CD8-positive, alpha-beta memory T cell (primary cell): ENCODE measurements around the gene PRDM16. TPM values are rescaled to one million over a fixed set of nuclear protein-coding genes. Genes with fewer than 3 reads are reported as not detected.

Experiments
- CTCF ChIA-PET: fragments of 350-600 bp; sonication (Branson Sonifier 250); formaldehyde crosslinking; loops from one replicate; lab custom pipeline; 2021; ENCODE audit warnings: antibody characterized with exemption; lab: Charles Lee
- POLR2A ChIA-PET: fragments of 350-600 bp; sonication (Branson Sonifier 250); formaldehyde crosslinking; loops from one replicate; lab custom pipeline; 2021; ENCODE audit warnings: antibody characterized with exemption; lab: Charles Lee
- DNase-seq, 5 donors: peaks; one replicate each; pipeline versions ENCODE4 v3.0.0 to v3.0.0-alpha.2; 2020 to 2022; ENCODE audit warnings: mixed read lengths in 1 of 5
- H3K27ac ChIP-seq: one replicate; pipeline ENCODE4 v1.7.0; 2013; ENCODE audit warnings: low read depth, mild to moderate bottlenecking, low read length, moderate library complexity
- H3K27me3 ChIP-seq: 2 replicates; pipeline ENCODE4 v1.7.0; 2013; ENCODE audit warnings: low read length, mild to moderate bottlenecking; ENCODE audit not compliant: insufficient read depth, poor library complexity, severe bottlenecking
- H3K36me3 ChIP-seq: 2 replicates; pipeline ENCODE4 v1.7.0; 2013; ENCODE audit warnings: mild to moderate bottlenecking, low read length, moderate library complexity; ENCODE audit not compliant: insufficient read depth
- H3K4me1 ChIP-seq: 2 replicates; pipeline ENCODE4 v1.7.0; 2013; ENCODE audit warnings: mild to moderate bottlenecking, low read length, moderate library complexity; ENCODE audit not compliant: insufficient read depth
- H3K4me3 ChIP-seq: 2 replicates; pipeline ENCODE4 v1.7.0; 2013; ENCODE audit warnings: mild to moderate bottlenecking, low read length
- H3K9me3 ChIP-seq: 2 replicates; pipeline ENCODE4 v1.7.0; 2013; ENCODE audit warnings: mild to moderate bottlenecking, low read length
- H3K27ac Mint-ChIP-seq, 8 donors: one replicate each; pipeline ENCODE4 v1.8.0; 2020 to 2021; ENCODE audit warnings: mixed read lengths in 8 of 8, mild to moderate bottlenecking in 6 of 8, inconsistent platforms in 3 of 8, moderate library complexity in 3 of 8
- H3K27me3 Mint-ChIP-seq, 2 donors: one replicate each; pipeline ENCODE4 v1.8.0; 2020 to 2021; ENCODE audit warnings: mixed read lengths in 2 of 2, mild to moderate bottlenecking in 1 of 2, moderate library complexity in 1 of 2
- H3K36me3 Mint-ChIP-seq, 3 donors: one replicate each; pipeline ENCODE4 v1.8.0; 2020 to 2021; ENCODE audit warnings: mixed read lengths in 3 of 3, inconsistent platforms in 1 of 3, mild to moderate bottlenecking in 1 of 3
- H3K4me1 Mint-ChIP-seq, 3 donors: one replicate each; pipeline ENCODE4 v1.8.0; 2020 to 2021; ENCODE audit warnings: mixed read lengths in 3 of 3, inconsistent platforms in 1 of 3, mild to moderate bottlenecking in 1 of 3
- H3K4me3 Mint-ChIP-seq, 7 donors: one replicate each; pipeline ENCODE4 v1.8.0; 2020 to 2021; ENCODE audit warnings: mixed read lengths in 7 of 7, mild to moderate bottlenecking in 6 of 7, moderate library complexity in 4 of 7, inconsistent platforms in 2 of 7
- H3K9me3 Mint-ChIP-seq, 5 donors: one replicate each; pipeline ENCODE4 v1.8.0; 2020 to 2022; ENCODE audit warnings: mixed read lengths in 5 of 5, mild to moderate bottlenecking in 3 of 5, moderate library complexity in 2 of 5, inconsistent platforms in 1 of 5
- polyA plus RNA-seq: library from polyadenylated mRNA; unstranded; fragments of 300-500 nt; fragmentation: Illumina TruSeq; gene quantifications from one replicate; pipeline ENCODE4 v1.2.3, GENCODE V29; 2021
- total RNA-seq, 2 experiments: library from RNA; stranded (reverse); gene quantifications; one replicate each; pipeline ENCODE4 v1.2.3, GENCODE V29; 2021

PRDM16 gene
- total and polyA plus RNA-seq, 3 experiments from 2014 or later, result not detected

DNA sequence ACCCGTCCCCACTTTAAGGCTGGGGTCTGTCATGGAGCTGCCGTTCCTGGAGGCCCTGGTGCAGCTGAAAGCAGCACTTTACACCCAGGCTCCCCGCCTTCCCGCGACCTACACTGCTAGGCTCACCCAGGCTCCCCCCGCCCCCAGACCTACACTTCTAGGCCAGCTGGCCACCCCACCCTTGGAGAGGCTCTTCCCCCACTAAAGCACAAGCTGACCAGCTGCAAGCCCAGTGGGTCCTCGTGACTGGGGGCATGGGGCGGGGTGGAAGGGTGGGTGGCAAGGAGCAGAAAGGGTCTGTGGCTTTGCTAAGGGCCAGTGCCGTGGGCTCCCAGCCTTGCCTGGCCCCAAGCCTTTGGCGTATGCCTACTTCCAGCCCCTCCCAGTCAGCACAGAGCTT, 375.7 kb downstream of the PRDM16 start:
- Mint-ChIP-seq H3K36me3 (no peaks in the 10 kb centered on the region), H3K4me3 (no peak overlapping the region), H3K27ac (no peak overlapping the region), H3K9me3 (peaks cover 0 to 9% (median 7%) of the 10 kb centered on the region in 5 donors), H3K4me1 (no peaks in the 10 kb centered on the region), H3K27me3 (peaks cover 8 to 17% of the 10 kb centered on the region in 2 donors)
- Histone ChIP-seq H3K27ac (no peak overlapping the region), H3K36me3 (no peaks in the 10 kb centered on the region), H3K27me3 (no peaks in the 10 kb centered on the region), H3K9me3 (no peaks in the 10 kb centered on the region), H3K4me3 (no peak overlapping the region), H3K4me1 (no peaks in the 10 kb centered on the region)
- DNase-seq, result no peak
- ChIA-PET CTCF (interaction anchor here (1.3 to 3.9 kb wide), 2 partner anchors 8 to 174 kb away, joined by 5 to 17 read pairs; no protein-coding TSS in a partner anchor), POLR2A (no interaction called here)

DNA sequence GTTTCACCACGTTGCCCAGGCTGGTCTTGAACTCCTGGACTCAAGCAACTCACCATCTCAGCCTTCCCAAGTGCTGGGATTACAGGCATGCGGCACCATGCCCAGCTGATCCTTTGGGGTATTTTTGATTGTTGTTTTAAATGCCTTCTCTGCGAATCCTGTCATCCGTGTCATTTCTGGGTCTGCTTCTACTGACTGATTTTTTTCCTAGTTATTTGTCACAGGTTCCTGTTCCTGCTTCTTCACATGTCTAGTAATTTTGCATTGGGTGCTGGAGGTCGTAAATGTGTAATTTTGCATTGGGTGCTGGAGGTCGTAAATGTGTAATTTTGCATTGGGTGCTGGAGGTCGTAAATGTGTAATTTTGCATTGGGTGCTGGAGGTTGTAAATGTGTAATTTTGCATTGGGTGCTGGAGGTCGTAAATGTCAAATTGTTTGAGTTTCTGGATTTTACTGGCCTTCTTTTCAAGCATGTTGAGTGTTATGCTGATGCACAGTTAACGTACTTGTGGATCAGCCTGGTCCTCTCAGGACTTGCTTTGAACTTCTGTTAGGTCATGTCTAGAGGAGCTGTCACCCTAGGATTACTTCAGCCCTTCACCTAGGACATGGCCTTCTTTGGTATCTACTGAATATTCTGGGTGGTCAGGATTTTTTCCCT, 381.3 kb downstream of the PRDM16 start:
- no peaks in the 10 kb centered on the region for H3K9me3 ChIP-seq

DNA sequence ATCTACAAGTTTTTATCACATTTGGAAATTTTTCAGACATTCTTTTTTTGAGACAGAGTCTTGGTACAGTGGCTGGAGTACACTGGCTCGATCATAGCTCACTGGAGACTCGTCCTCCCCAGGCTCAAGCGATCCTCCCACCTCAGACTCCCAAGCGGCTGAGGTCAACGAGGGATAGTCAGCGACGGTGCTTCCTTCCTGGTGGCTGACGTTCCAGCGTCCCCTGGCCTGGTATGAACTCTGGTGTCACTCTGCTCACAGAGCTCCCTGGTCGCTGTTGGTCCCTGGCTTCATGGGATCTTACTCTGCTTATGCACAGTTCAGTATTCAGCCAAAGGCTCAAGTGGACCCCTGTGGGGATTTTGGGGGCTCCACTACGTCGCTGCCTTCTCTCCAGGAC, 382.0 kb downstream of the PRDM16 start:
- no peak overlapping the region for H3K27ac Mint-ChIP-seq
- Histone ChIP-seq H3K4me1 (peaks cover 11% of the 10 kb centered on the region), H3K27ac (no peak overlapping the region), H3K36me3 (no peaks in the 10 kb centered on the region), H3K9me3 (no peaks in the 10 kb centered on the region), H3K27me3 (peaks cover 20% of the 10 kb centered on the region), H3K4me3 (no peak overlapping the region)
- ChIA-PET CTCF (no interaction called here), POLR2A (no interaction called here)
- peaks cover 0 to 6% (median 2%) of the 10 kb centered on the region in 3 donors for H3K4me1 Mint-ChIP-seq
- H3K9me3 Mint-ChIP-seq, result peaks cover 0 to 8% (median 2%) of the 10 kb centered on the region in 5 donors
- H3K27me3 Mint-ChIP-seq, result peaks cover 4 to 20% of the 10 kb centered on the region in 2 donors
- no peak overlapping the region for H3K4me3 Mint-ChIP-seq
- no peaks in the 10 kb centered on the region for H3K36me3 Mint-ChIP-seq
- no peak for DNase-seq

More for the DNA sequence above, 381.3 kb downstream of the PRDM16 start:
- Mint-ChIP-seq H3K4me1 (peaks cover 0 to 3% (median 2%) of the 10 kb centered on the region in 3 donors), H3K4me3 (no peak overlapping the region), H3K27ac (no peak overlapping the region), H3K27me3 (peaks cover 4 to 20% of the 10 kb centered on the region in 2 donors), H3K36me3 (no peaks in the 10 kb centered on the region), H3K9me3 (peaks cover 0 to 8% (median 4%) of the 10 kb centered on the region in 5 donors)
- Histone ChIP-seq H3K4me1 (peaks cover 11% of the 10 kb centered on the region), H3K36me3 (no peaks in the 10 kb centered on the region), H3K27me3 (peaks cover 20% of the 10 kb centered on the region), H3K4me3 (no peak overlapping the region), H3K27ac (no peak overlapping the region)
- ChIA-PET POLR2A (no interaction called here), CTCF (no interaction called here)
- DNase-seq, result no peak

DNA sequence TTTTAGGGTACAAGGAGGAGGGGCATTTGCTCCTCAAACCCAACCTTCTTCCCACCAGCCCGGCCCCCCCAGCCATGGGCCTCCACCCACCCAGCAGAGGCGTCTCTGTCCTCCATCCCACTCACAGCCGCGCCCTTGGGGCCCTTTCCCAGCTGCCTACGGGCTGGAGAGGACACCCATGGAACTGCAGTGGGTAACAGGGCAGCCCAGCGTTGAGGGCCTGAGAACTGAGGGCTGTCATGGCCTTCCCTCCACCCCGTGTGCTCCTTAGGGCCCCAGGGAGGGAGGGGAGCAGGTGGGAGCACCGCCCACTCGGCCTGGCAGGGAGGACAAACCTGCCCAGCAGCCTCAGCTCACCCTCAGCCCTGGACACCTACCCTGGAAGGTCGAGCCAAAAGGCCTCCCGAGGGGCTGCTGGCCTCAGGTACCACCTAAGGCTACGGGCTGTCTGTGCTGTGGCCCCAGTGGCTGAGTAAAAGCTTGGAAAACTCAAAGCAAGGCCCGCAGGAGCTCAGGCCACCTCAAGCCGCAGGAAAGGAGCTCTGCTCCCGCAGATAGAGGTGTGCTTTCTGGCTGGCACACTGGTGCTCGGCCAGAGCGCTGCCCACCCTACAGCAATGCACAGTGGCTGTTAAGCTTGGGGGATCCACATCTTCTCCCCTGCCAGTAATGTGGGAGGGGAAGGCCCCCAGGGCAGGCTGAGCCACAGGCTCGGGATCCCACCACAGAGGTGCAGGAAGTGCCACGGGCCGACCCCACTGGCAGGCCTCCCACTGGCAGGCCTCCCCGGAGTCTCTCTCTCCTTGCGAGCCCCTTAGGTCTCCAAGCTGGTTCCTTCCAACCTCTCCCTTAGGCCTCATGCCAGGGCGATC, 383.2 kb downstream of the PRDM16 start:
- Mint-ChIP-seq H3K27ac (no peak overlapping the region), H3K9me3 (peaks cover 0 to 3% (median 0%) of the 10 kb centered on the region in 5 donors), H3K4me3 (peak overlapping the region in 3 of 7 donors; percentile 37 to 84 (median 45)), H3K36me3 (no peaks in the 10 kb centered on the region), H3K27me3 (peaks cover 4 to 20% of the 10 kb centered on the region in 2 donors), H3K4me1 (peaks cover 0 to 6% (median 2%) of the 10 kb centered on the region in 3 donors)
- Histone ChIP-seq H3K4me3 (no peak overlapping the region), H3K36me3 (no peaks in the 10 kb centered on the region), H3K9me3 (no peaks in the 10 kb centered on the region), H3K27ac (no peak overlapping the region), H3K4me1 (peaks cover 11% of the 10 kb centered on the region), H3K27me3 (peaks cover 20% of the 10 kb centered on the region)
- DNase-seq, result no peak
- POLR2A ChIA-PET, result no interaction called here
- CTCF ChIA-PET, result interaction anchor here (0.7 to 2.4 kb wide), 23 partner anchors 9 to 350 kb away, joined by 3 to 47 read pairs (median 4); no protein-coding TSS in a partner anchor

DNA sequence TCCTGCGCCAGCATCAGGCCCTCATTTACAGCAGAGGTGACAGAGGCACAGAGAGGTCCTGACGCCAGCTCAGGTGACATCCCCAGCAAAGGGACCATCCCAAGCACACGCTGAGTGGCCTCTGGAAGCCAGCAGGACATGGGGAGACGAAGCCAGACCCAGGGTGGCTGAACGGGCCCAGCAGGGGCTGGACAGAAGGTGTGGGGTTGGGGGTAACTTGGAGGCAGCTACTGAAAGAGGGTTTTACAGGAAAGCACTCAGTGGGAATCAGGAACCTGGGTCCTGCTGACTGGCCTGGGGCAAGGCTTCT, 383.8 kb downstream of the PRDM16 start:
- no peak overlapping the region for H3K27ac Mint-ChIP-seq
- Histone ChIP-seq H3K9me3 (no peaks in the 10 kb centered on the region), H3K36me3 (no peaks in the 10 kb centered on the region), H3K4me1 (peaks cover 11% of the 10 kb centered on the region), H3K27ac (no peak overlapping the region), H3K4me3 (no peak overlapping the region), H3K27me3 (peaks cover 20% of the 10 kb centered on the region)
- peaks cover 0 to 6% (median 2%) of the 10 kb centered on the region in 3 donors for H3K4me1 Mint-ChIP-seq
- peaks cover 4 to 20% of the 10 kb centered on the region in 2 donors for H3K27me3 Mint-ChIP-seq
- no peaks in the 10 kb centered on the region for H3K36me3 Mint-ChIP-seq
- no peak for DNase-seq
- no peaks in the 10 kb centered on the region for H3K9me3 Mint-ChIP-seq
- ChIA-PET CTCF (interaction anchor here (0.7 to 2.4 kb wide), 23 partner anchors 10 to 350 kb away, joined by 3 to 47 read pairs (median 4); no protein-coding TSS in a partner anchor), POLR2A (no interaction called here)
- H3K4me3 Mint-ChIP-seq, result no peak overlapping the region

DNA sequence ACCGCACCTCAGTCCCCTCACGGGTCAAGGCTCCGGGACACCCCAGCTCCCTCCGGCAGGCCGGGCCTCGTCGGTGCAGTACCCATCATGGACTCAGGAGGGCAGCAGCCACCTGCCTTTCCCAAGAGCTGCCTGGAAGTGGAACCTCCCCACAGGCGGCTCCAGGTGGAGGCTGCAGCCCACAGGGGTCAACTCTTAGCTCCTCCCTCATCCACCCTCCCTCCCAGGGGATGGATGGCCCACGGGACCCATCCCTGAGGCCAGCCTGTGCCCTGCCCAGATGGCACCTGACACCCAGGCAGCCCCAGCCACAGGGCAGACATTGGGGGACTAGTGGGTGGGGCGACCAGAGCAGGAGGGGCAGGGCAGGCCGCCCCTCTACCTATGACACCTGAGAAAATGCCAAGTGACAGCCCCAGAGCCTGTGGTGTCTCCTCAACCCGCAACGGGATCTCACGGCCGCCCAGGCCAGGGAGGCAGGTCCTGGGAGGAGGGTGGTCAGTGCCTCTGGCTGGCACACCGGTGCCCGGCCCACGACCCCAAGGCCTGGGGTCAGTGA, 384.3 kb downstream of the PRDM16 start:
- H3K36me3 Mint-ChIP-seq, result no peaks in the 10 kb centered on the region
- H3K4me3 Mint-ChIP-seq, result peak overlapping the region in 6 of 7 donors; percentile 55 to 74 (median 62)
- peak overlapping the region in 2 of 8 donors; percentile 27 to 47 for H3K27ac Mint-ChIP-seq
- DNase-seq, result peak; percentile 45 to 78 (median 55)
- ChIA-PET POLR2A (no interaction called here), CTCF (interaction anchor here (0.7 to 2.4 kb wide), 23 partner anchors 9 to 349 kb away, joined by 3 to 47 read pairs (median 4); no protein-coding TSS in a partner anchor)
- Histone ChIP-seq H3K9me3 (no peaks in the 10 kb centered on the region), H3K4me3 (no peak overlapping the region), H3K27me3 (peaks cover 20% of the 10 kb centered on the region), H3K27ac (no peak overlapping the region), H3K36me3 (no peaks in the 10 kb centered on the region), H3K4me1 (peaks cover 11% of the 10 kb centered on the region)
- H3K4me1 Mint-ChIP-seq, result peaks cover 0 to 6% (median 2%) of the 10 kb centered on the region in 3 donors
- peaks cover 4 to 20% of the 10 kb centered on the region in 2 donors for H3K27me3 Mint-ChIP-seq
- H3K9me3 Mint-ChIP-seq, result no peaks in the 10 kb centered on the region

DNA sequence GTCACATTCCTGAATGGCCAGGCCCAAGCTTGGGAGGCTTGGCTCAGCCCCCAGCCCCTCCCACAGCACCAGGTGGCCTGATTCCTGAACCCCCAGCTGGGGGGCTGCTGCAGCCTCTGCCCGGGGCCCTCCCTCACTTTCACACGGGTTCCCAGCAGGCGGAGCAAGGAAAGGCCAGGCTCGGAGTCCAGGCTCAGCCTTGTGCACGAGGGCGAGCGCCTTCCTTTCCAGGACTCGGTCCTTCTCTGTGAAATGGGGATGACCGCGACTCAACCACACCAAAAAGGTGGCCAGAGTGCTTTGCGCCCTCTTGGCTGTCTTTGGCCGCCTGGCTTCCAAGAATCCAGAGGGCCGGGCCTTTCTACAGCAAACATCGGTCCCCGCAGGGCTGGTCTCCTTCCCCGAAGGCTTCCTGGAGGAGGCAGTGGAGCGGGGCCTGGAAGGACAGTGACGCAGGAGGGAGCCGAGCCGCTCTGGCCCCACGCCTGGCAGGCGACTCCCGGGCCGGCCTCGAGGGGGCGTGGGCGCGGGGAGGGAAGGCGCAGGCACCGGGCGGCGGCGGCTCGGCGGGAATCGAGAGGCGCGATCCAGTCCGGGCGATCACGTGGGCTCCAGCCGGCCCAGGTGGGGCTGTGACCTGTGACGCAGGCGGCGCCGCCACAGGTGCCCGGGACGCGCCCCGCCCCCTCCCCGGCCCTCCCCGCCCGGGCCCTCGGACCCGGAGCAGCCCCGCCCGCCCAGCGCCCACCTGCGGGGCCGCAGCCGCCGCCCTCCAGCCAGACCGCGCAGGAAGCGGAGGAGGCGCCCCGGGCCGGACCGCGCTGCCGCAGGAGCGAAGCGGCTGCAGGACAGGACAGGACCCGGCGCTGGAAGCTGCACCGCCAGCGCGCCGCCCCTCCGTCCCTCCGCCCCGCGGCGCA, 385.1 kb downstream of the PRDM16 start, which contains the start of gene ARHGEF16:
TSS of gene ARHGEF16 (plus strand) at position 775 of the 920 bp plus-strand sequence. CDS start 8,420 bp downstream, outside the sequence.
- peaks cover 4 to 20% of the 10 kb centered on the region in 2 donors for H3K27me3 Mint-ChIP-seq
- Histone ChIP-seq H3K4me1 (peaks cover 11% of the 10 kb centered on the region), H3K4me3 (peak within 1 kb of the TSS; percentile 41), H3K27ac (no peak within 1 kb of the TSS), H3K36me3 (no peaks in the 10 kb centered on the region), H3K27me3 (peaks cover 20% of the 10 kb centered on the region), H3K9me3 (no peaks in the 10 kb centered on the region)
- H3K27ac Mint-ChIP-seq, result peak within 1 kb of the TSS in 3 of 8 donors; percentile 11 to 91 (median 41)
- ChIA-PET POLR2A (no interaction called here), CTCF (interaction anchor here (0.6 to 2.4 kb wide), 17 partner anchors 9 to 349 kb away, joined by 3 to 47 read pairs (median 6); no protein-coding TSS in a partner anchor)
- no peaks in the 10 kb centered on the region for H3K9me3 Mint-ChIP-seq
- H3K4me3 Mint-ChIP-seq, result peak within 1 kb of the TSS; percentile 37 to 82 (median 71)
- peaks cover 0 to 6% (median 2%) of the 10 kb centered on the region in 3 donors for H3K4me1 Mint-ChIP-seq
- no peaks in the 10 kb centered on the region for H3K36me3 Mint-ChIP-seq
- peak in 3 of 5 donors; percentile 14 to 31 (median 22) for DNase-seq
